GM12878 (cell line): ENCODE results near the gene TRAF5. TPM values are rescaled to one million over a fixed set of nuclear protein-coding genes. Genes with fewer than 3 reads are reported as not detected.

Experiments used
- ATAC-seq: fragments of 200-7000 bp; cut with Tn5 transposase; 3 replicates; pipeline ENCODE4 v1.9.1; 2020; ENCODE audit warnings: mild to moderate bottlenecking, moderate library complexity
- BruUV-seq: library from RNA; stranded (reverse); fragments of 400-500 nt; replicated peaks from 2 replicates; lab custom pipeline; 2021; lab: Mats Ljungman, UMichigan
- CTCF ChIA-PET: fragments of 300-600 bp; sonication (Branson Sonifier 250); formaldehyde crosslinking; extraction: SDS; loops from one replicate; lab custom pipeline; 2021; ENCODE audit warnings: inconsistent platforms; lab: Yijun Ruan, JAX
- POLR2A ChIA-PET: fragments of 350-600 bp; formaldehyde crosslinking; extraction: SDS; loops from one replicate; lab custom pipeline; 2021; ENCODE audit warnings: inconsistent platforms; lab: Charles Lee
- RAD21 ChIA-PET: fragments of 300-600 bp; sonication (Branson Sonifier 250); formaldehyde crosslinking; loops from one replicate; lab custom pipeline; 2023; ENCODE audit warnings: antibody characterized with exemption; ENCODE audit not compliant: unreplicated experiment; lab: Charles Lee
- SMC1A ChIA-PET: fragments of 300-600 bp; sonication (Branson Sonifier 250); formaldehyde crosslinking; loops from one replicate; lab custom pipeline; 2023; ENCODE audit not compliant: unreplicated experiment, uncharacterized antibody; lab: Charles Lee
- DNase-seq: peaks from one replicate; pipeline ENCODE4 v3.0.0-alpha.2; 2011; ENCODE audit warnings: low read depth, low spot score
- FAIRE-seq: peaks from 3 replicates; lab custom pipeline; 2011; peaks lifted over from hg19 to GRCh38; lab: Jason Lieb, UNC
- H2AFZ ChIP-seq: 2 replicates; pipeline ENCODE4 v1.6.0; 2011; ENCODE audit warnings: low read depth, low read length, control low read depth; ENCODE audit not compliant: control insufficient read depth
- H3K27ac ChIP-seq: 2 replicates; pipeline ENCODE4 v1.5.1; 2011; ENCODE audit warnings: control low read depth; ENCODE audit not compliant: control insufficient read depth, insufficient read depth
- H3K27me3 ChIP-seq, 2 experiments: replicated peaks in 1 of 2; 2 replicates each; pipeline versions ENCODE4 v1.6.0 to v1.6.1; 2011; ENCODE audit warnings: low read length in 1 of 2; ENCODE audit not compliant: control insufficient read depth in 2 of 2, insufficient read depth in 2 of 2
- H3K36me3 ChIP-seq, 2 experiments: 2 replicates each; pipeline ENCODE4 v1.5.1; 2011; ENCODE audit warnings: low read length in 1 of 2; ENCODE audit not compliant: control insufficient read depth in 2 of 2, insufficient read depth in 2 of 2
- H3K4me1 ChIP-seq: 2 replicates; pipeline ENCODE4 v1.6.1; 2011; ENCODE audit warnings: mild to moderate bottlenecking, low read length, moderate library complexity, mixed read lengths; ENCODE audit not compliant: control insufficient read depth, insufficient read depth
- H3K4me2 ChIP-seq: 2 replicates; pipeline ENCODE4 v1.6.0; 2011; ENCODE audit warnings: control low read depth; ENCODE audit not compliant: control insufficient read depth, insufficient read depth
- H3K4me3 ChIP-seq: fragments of 200-600 bp; sonication (generic); 2 replicates; pipeline ENCODE4 v1.5.1; 2016
- H3K79me2 ChIP-seq: 2 replicates; pipeline ENCODE4 v1.6.0; 2011; ENCODE audit warnings: low read length; ENCODE audit not compliant: control insufficient read depth, insufficient read depth
- H3K9ac ChIP-seq: 2 replicates; pipeline ENCODE4 v1.8.0; 2011; ENCODE audit warnings: low read length, control low read depth, mixed read lengths; ENCODE audit not compliant: control insufficient read depth, insufficient read depth
- H3K9me3 ChIP-seq: replicated peaks from 3 replicates; pipeline ENCODE4 v1.5.1; 2011; ENCODE audit warnings: mild to moderate bottlenecking, low read length; ENCODE audit not compliant: control insufficient read depth, insufficient read depth
- H4K20me1 ChIP-seq: 2 replicates; pipeline ENCODE4 v1.6.0; 2011; ENCODE audit not compliant: control insufficient read depth, insufficient read depth
- IKZF2 ChIP-seq, 2 experiments: fragments of 450-650 bp; IDR thresholded peaks; 2 replicates each; pipeline ENCODE4 v1.6.1; 2017; ENCODE audit warnings: mild to moderate bottlenecking in 2 of 2, moderate library complexity in 2 of 2
- RB1 ChIP-seq: fragments of 450-650 bp; formaldehyde crosslinking; IDR thresholded peaks from 2 replicates; pipeline ENCODE4 v1.6.1; 2017; ENCODE audit warnings: mild to moderate bottlenecking, borderline replicate concordance
- RUNX3 ChIP-seq: IDR thresholded peaks from 2 replicates; pipeline ENCODE4 v1.6.1; 2012; ENCODE audit warnings: low read length, inconsistent platforms
- SPI1 ChIP-seq: IDR thresholded peaks from 2 replicates; pipeline ENCODE4 v1.6.1; 2011; ENCODE audit warnings: low read depth, mild to moderate bottlenecking, low read length, moderate library complexity, borderline replicate concordance; ENCODE audit not compliant: insufficient read depth
- SUPT20H ChIP-seq: IDR thresholded peaks from 2 replicates; pipeline ENCODE4 v1.6.1; 2011; ENCODE audit warnings: low read depth, mild to moderate bottlenecking, low read length, moderate library complexity, borderline replicate concordance; ENCODE audit not compliant: control insufficient read depth
- ZNF274 ChIP-seq: IDR thresholded peaks from one replicate; pipeline ENCODE4 v1.8.0; 2011; ENCODE audit not compliant: insufficient read length, insufficient read depth
- ZSCAN29 ChIP-seq: fragments of 450-650 bp; IDR thresholded peaks from 2 replicates; pipeline ENCODE4 v1.6.1; 2017; ENCODE audit warnings: mild to moderate bottlenecking, moderate library complexity
- WGBS: methylation state at CpG from one replicate; pipeline ENCODE4 v1.1.6; 2016; ENCODE audit warnings: low lambda C conversion rate; ENCODE audit not compliant: insufficient replicate concordance, insufficient coverage; ENCODE audit errors: missing lambda C conversion rate; 5-methylcytosine and 5-hydroxymethylcytosine counted together
- in situ Hi-C: fragments of 300-500 bp; cut with MboI; formaldehyde crosslinking; loops from 9 replicates; pipeline ENCODE4 v1.14.3; 2018; ENCODE audit warnings: mixed read lengths
- intact Hi-C: fragments of 100-400 bp; cut with micrococcal nuclease; formaldehyde crosslinking; loops from one replicate; pipeline ENCODE4 v1.14.2; 2022; ENCODE audit not compliant: unreplicated experiment
- polyA plus RNA-seq, 11 experiments: library from polyadenylated mRNA; depleted of rRNA in 4 of 11; unstranded in 6 of 11; stranded (reverse) in 5 of 11; fragments of >200 nt; fragmentation: Nextera tagmentation in 4 of 11; fragmentation: Illumina TruSeq in 1 of 11; extraction: Ambion mirVana in 4 of 11; extraction: Trizol in 1 of 11; gene quantifications; 1 replicate in 1 of 11; 2 replicates in 10 of 11; pipeline versions ENCODE4 v1.2.1 to v1.2.3, GENCODE V29; 2011 to 2016; ENCODE audit warnings: inconsistent platforms in 2 of 11, missing spikeins in 2 of 11, low read depth in 1 of 11
- total RNA-seq, 4 experiments: library from RNA; depleted of rRNA in 3 of 4; stranded (reverse); fragments of >200 nt in 3 of 4; fragmentation: Illumina TruSeq in 1 of 4; extraction: Trizol in 1 of 4; gene quantifications; 2 replicates each; pipeline versions ENCODE4 v1.2.1 to v1.2.3, GENCODE V29; 2013 to 2021
- TF ChIP-seq, protein P1 (sequence below): IDR thresholded peaks from 2 replicates; pipeline ENCODE4 v1.6.1; 2012; ENCODE audit warnings: low read length, inconsistent platforms
- TF ChIP-seq, protein P2 (sequence below): fragments of 450-650 bp; IDR thresholded peaks from 2 replicates; pipeline ENCODE4 v1.6.1; 2018; ENCODE audit warnings: mild to moderate bottlenecking, low read depth, moderate library complexity; ENCODE audit not compliant: partially characterized antibody

Gene TRAF5
- total and polyA plus RNA-seq, 10 of the 15 experiments (the other 5 are each of a cell fraction or from before 2014, with no cell fraction given), result 10.6 to 36.5 (median 26.3) TPM

DNA sequence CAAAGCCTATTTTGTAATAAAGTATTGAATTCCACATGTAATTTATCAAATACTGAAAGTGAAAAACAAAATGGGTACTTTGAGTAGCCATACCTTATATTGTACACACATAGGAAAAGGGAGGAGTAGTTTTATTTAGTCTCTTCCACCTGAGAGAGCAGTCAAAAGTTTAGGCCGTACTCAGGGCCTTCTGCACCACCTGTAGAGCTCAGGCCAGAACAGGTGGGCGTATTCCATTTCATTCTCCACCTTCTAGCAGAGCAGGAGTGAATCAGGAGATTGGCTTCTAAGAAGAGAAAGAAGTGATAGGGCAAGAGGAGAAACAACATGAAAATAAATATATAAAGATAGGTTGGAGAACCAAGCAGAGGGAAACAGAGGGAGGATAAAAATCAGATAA, 44.0 kb downstream of the TRAF5 start:
- Histone ChIP-seq H3K9me3 (no peaks in the 10 kb centered on the region), H3K79me2 (no peaks in the 10 kb centered on the region), H3K4me3 (no peak overlapping the region), H3K36me3 (peaks cover 6 to 13% of the 10 kb centered on the region in 2 experiments), H4K20me1 (no peaks in the 10 kb centered on the region), H3K4me1 (no peaks in the 10 kb centered on the region), H3K27ac (no peak overlapping the region), H3K27me3 (no peaks in the 10 kb centered on the region), H3K9ac (no peak overlapping the region), H3K4me2 (no peak overlapping the region), H2AFZ (no peak overlapping the region)
- POLR2A ChIA-PET, result interaction anchor here (0.6 kb wide), 1 partner anchor 732 kb away, joined by 3 read pairs; no protein-coding TSS in a partner anchor
- intact Hi-C loops, result no loop called here
- no TSS peak for BruUV-seq
- ATAC-seq (no peak), FAIRE-seq (no peak), DNase-seq (no peak)
- CTCF ChIA-PET, result interaction anchor here (1.4 kb wide), 1 partner anchor 47 kb away, joined by 5 read pairs; no protein-coding TSS in a partner anchor
- TF ChIP-seq, protein P1, sequence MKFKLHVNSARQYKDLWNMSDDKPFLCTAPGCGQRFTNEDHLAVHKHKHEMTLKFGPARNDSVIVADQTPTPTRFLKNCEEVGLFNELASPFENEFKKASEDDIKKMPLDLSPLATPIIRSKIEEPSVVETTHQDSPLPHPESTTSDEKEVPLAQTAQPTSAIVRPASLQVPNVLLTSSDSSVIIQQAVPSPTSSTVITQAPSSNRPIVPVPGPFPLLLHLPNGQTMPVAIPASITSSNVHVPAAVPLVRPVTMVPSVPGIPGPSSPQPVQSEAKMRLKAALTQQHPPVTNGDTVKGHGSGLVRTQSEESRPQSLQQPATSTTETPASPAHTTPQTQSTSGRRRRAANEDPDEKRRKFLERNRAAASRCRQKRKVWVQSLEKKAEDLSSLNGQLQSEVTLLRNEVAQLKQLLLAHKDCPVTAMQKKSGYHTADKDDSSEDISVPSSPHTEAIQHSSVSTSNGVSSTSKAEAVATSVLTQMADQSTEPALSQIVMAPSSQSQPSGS, result no peak
- TF ChIP-seq, protein P2, sequence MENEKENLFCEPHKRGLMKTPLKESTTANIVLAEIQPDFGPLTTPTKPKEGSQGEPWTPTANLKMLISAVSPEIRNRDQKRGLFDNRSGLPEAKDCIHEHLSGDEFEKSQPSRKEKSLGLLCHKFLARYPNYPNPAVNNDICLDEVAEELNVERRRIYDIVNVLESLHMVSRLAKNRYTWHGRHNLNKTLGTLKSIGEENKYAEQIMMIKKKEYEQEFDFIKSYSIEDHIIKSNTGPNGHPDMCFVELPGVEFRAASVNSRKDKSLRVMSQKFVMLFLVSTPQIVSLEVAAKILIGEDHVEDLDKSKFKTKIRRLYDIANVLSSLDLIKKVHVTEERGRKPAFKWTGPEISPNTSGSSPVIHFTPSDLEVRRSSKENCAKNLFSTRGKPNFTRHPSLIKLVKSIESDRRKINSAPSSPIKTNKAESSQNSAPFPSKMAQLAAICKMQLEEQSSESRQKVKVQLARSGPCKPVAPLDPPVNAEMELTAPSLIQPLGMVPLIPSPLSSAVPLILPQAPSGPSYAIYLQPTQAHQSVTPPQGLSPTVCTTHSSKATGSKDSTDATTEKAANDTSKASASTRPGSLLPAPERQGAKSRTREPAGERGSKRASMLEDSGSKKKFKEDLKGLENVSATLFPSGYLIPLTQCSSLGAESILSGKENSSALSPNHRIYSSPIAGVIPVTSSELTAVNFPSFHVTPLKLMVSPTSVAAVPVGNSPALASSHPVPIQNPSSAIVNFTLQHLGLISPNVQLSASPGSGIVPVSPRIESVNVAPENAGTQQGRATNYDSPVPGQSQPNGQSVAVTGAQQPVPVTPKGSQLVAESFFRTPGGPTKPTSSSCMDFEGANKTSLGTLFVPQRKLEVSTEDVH, result no peak
- TF ChIP-seq SPI1 (no peak), ZNF274 (no peak), SUPT20H (no peak), RUNX3 (no peak), ZSCAN29 (no peak), RB1 (no peak), IKZF2 (IDR thresholded peaks at IDR 0.05) (no peak)
- RAD21 ChIA-PET, result no interaction called here
- in situ Hi-C loops, result no loop called here
- 95% methylated on average over 2 of the region's 2 CpGs for WGBS
- SMC1A ChIA-PET, result interaction anchor here (0.8 kb wide), 1 partner anchor 9 kb away, joined by 3 read pairs; no protein-coding TSS in a partner anchor
